ENCODE data around the gene DUSP14. TPM values are rescaled to one million over a fixed set of nuclear protein-coding genes. Genes with fewer than 3 reads are reported as not detected.

DUSP14 gene
- total and polyA plus RNA-seq, 2 experiments from 2014 or later: 36.7 to 38.7 TPM

DNA sequence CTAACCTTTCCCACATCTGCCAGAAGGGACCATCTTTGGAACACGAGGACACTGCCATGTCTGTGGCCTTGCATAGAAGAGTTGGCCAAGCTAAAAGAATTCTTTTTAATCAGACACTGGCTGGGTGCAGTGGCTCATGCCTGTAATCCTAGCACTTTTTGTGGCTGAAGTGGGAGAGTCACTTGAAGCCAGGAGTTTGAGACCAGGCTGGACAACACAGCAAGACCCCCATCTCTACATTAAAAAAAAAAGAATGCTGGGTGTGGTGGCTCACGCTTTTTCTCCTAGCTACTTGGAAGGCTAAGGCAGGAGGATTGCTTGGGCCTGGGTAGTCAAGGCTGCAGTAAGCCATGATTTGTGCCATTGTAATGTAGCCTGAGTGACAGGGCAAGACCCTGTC lies 9.3 kb upstream of the DUSP14 start:
- H3K27me3 ChIP-seq (ENCODE audit: insufficient read depth): no peaks in the 10 kb centered on the region
- no peak for DNase-seq (ENCODE audit: low spot score)
- Mint-ChIP-seq H3K4me3 (no peak overlapping the region), H3K36me3 (ENCODE audit: low read depth) (peaks cover 30% of the 10 kb centered on the region), H3K4me1 (peaks cover 31% of the 10 kb centered on the region), H3K9me3 (no peaks in the 10 kb centered on the region), H3K27ac (no peak overlapping the region), H3K27me3 (ENCODE audit: insufficient read depth, low read depth, poor library complexity) (peaks cover 3% of the 10 kb centered on the region)
- peaks cover 19% of the 10 kb centered on the region for H3K4me1 ChIP-seq (ENCODE audit: insufficient read depth)
- no peaks in the 10 kb centered on the region; the same call in 1 of the 2 replicates for H4K20me1 ChIP-seq (replicated peaks; ENCODE audit: insufficient read depth)
- no peak overlapping the region for H3K4me2 ChIP-seq
- ATAC-seq: no peak
- no peak overlapping the region for H3K4me3 ChIP-seq
- peaks cover 21% of the 10 kb centered on the region for H3K36me3 ChIP-seq (ENCODE audit: insufficient read depth)
- TF ChIP-seq EZH2 (IDR thresholded peaks at IDR 0.05; ENCODE audit: low read depth, unreplicated experiment) (no peak), JUNB (IDR thresholded peaks at IDR 0.05; ENCODE audit: unreplicated experiment) (no peak), EZH2phosphoT487 (IDR thresholded peaks at IDR 0.05; ENCODE audit: unreplicated experiment) (no peak), ZNF331 (CRISPR knock-in tag; IDR thresholded peaks at IDR 0.05; ENCODE audit: low read depth) (no peak), STAT1 (IDR thresholded peaks at IDR 0.05; ENCODE audit: unreplicated experiment) (no peak), ZNF114 (CRISPR knock-in tag; IDR thresholded peaks at IDR 0.05) (no peak)
- no peaks in the 10 kb centered on the region for H3K79me2 ChIP-seq (replicated peaks; ENCODE audit: insufficient read depth)
- H3F3A ChIP-seq (replicated peaks; ENCODE audit: low read depth): no peaks in the 10 kb centered on the region
- H3K27ac ChIP-seq (ENCODE audit: low read depth): no peak overlapping the region
- no peaks in the 10 kb centered on the region for H3K9me2 ChIP-seq (ENCODE audit: insufficient read depth)
- no peak overlapping the region for H2AFZ ChIP-seq

DNA sequence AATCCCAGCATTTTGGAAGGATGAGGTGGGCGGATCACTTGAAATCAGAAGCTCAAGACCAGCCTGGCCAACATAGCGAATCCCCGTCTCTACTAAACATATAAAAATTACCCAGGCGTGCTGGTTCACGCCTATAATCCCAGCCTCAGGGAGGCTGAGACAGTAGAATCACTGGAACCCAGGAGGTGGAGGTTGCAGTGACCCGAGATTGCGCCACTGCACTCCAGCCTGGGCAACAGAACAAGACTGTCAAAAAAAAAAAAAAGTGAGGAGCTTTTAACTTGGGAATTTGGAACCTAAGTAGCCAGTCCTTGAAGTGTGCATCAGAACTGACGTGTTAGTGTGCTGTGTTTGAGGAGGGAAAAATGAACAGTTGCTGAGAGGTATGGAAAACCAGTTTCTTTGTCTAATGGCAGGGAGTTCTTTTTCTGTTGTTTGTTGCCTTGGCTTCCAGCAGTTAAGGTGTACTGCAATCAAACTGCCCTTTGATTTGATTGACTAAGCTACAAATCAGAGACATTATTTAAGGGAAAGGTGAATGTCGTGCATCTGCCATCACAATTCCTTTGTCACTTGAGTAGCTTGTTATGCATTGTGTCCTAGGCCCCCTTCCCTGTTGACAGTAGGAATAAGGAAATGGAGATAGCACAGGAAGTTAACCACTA lies 8.6 kb upstream of the DUSP14 start:
- no peaks in the 10 kb centered on the region for H3K27me3 ChIP-seq (ENCODE audit: insufficient read depth)
- no peaks in the 10 kb centered on the region for H3K79me2 ChIP-seq (replicated peaks; ENCODE audit: insufficient read depth)
- no peak overlapping the region for H3K27ac Mint-ChIP-seq
- no peak for ATAC-seq
- H3K4me3 ChIP-seq: no peak overlapping the region
- peaks cover 24% of the 10 kb centered on the region; the same call in 2 of the 3 replicates for H3K36me3 Mint-ChIP-seq (ENCODE audit: low read depth)
- H3K4me3 Mint-ChIP-seq: no peak overlapping the region
- H3K4me2 ChIP-seq: no peak overlapping the region
- DNase-seq (ENCODE audit: low spot score): no peak
- H3K27me3 Mint-ChIP-seq (ENCODE audit: insufficient read depth, low read depth, poor library complexity): peaks cover 3% of the 10 kb centered on the region
- no peaks in the 10 kb centered on the region for H3K9me3 Mint-ChIP-seq
- H3K9me2 ChIP-seq (ENCODE audit: insufficient read depth): no peaks in the 10 kb centered on the region
- peaks cover 19% of the 10 kb centered on the region for H3K4me1 ChIP-seq (ENCODE audit: insufficient read depth)
- peaks cover 18% of the 10 kb centered on the region for H3K36me3 ChIP-seq (ENCODE audit: insufficient read depth)
- H4K20me1 ChIP-seq (replicated peaks; ENCODE audit: insufficient read depth): no peaks in the 10 kb centered on the region; the same call in 1 of the 2 replicates
- H3F3A ChIP-seq (replicated peaks; ENCODE audit: low read depth): no peaks in the 10 kb centered on the region
- H3K4me1 Mint-ChIP-seq: peaks cover 31% of the 10 kb centered on the region
- H2AFZ ChIP-seq: no peak overlapping the region
- no peak overlapping the region for H3K27ac ChIP-seq (ENCODE audit: low read depth)
- TF ChIP-seq POLR2AphosphoS5 (IDR thresholded peaks at IDR 0.05; ENCODE audit: low read depth): no peak
- TF ChIP-seq JUNB (IDR thresholded peaks at IDR 0.05; ENCODE audit: unreplicated experiment): no peak
- TF ChIP-seq, protein P1, sequence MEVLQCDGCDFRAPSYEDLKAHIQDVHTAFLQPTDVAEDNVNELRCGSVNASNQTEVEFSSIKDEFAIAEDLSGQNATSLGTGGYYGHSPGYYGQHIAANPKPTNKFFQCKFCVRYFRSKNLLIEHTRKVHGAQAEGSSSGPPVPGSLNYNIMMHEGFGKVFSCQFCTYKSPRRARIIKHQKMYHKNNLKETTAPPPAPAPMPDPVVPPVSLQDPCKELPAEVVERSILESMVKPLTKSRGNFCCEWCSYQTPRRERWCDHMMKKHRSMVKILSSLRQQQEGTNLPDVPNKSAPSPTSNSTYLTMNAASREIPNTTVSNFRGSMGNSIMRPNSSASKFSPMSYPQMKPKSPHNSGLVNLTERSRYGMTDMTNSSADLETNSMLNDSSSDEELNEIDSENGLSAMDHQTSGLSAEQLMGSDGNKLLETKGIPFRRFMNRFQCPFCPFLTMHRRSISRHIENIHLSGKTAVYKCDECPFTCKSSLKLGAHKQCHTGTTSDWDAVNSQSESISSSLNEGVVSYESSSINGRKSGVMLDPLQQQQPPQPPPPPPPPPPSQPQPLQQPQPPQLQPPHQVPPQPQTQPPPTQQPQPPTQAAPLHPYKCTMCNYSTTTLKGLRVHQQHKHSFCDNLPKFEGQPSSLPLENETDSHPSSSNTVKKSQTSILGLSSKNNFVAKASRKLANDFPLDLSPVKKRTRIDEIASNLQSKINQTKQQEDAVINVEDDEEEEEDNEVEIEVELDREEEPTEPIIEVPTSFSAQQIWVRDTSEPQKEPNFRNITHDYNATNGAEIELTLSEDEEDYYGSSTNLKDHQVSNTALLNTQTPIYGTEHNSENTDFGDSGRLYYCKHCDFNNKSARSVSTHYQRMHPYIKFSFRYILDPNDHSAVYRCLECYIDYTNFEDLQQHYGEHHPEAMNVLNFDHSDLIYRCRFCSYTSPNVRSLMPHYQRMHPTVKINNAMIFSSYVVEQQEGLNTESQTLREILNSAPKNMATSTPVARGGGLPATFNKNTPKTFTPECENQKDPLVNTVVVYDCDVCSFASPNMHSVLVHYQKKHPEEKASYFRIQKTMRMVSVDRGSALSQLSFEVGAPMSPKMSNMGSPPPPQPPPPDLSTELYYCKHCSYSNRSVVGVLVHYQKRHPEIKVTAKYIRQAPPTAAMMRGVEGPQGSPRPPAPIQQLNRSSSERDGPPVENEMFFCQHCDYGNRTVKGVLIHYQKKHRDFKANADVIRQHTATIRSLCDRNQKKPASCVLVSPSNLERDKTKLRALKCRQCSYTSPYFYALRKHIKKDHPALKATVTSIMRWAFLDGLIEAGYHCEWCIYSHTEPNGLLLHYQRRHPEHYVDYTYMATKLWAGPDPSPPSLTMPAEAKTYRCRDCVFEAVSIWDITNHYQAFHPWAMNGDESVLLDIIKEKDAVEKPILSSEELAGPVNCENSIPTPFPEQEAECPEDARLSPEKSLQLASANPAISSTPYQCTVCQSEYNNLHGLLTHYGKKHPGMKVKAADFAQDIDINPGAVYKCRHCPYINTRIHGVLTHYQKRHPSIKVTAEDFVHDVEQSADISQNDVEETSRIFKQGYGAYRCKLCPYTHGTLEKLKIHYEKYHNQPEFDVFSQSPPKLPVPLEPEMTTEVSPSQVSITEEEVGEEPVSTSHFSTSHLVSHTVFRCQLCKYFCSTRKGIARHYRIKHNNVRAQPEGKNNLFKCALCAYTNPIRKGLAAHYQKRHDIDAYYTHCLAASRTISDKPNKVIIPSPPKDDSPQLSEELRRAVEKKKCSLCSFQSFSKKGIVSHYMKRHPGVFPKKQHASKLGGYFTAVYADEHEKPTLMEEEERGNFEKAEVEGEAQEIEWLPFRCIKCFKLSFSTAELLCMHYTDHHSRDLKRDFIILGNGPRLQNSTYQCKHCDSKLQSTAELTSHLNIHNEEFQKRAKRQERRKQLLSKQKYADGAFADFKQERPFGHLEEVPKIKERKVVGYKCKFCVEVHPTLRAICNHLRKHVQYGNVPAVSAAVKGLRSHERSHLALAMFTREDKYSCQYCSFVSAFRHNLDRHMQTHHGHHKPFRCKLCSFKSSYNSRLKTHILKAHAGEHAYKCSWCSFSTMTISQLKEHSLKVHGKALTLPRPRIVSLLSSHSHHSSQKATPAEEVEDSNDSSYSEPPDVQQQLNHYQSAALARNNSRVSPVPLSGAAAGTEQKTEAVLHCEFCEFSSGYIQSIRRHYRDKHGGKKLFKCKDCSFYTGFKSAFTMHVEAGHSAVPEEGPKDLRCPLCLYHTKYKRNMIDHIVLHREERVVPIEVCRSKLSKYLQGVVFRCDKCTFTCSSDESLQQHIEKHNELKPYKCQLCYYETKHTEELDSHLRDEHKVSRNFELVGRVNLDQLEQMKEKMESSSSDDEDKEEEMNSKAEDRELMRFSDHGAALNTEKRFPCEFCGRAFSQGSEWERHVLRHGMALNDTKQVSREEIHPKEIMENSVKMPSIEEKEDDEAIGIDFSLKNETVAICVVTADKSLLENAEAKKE (CRISPR knock-in tag; IDR thresholded peaks at IDR 0.05): no peak
- no peak for TF ChIP-seq ZNF331 (CRISPR knock-in tag; IDR thresholded peaks at IDR 0.05; ENCODE audit: low read depth)
- TF ChIP-seq ZNF114 (CRISPR knock-in tag; IDR thresholded peaks at IDR 0.05): no peak
- TF ChIP-seq STAT1 (IDR thresholded peaks at IDR 0.05; ENCODE audit: unreplicated experiment): no peak
- no peak for TF ChIP-seq EZH2phosphoT487 (IDR thresholded peaks at IDR 0.05; ENCODE audit: unreplicated experiment)
- TF ChIP-seq EZH2 (IDR thresholded peaks at IDR 0.05; ENCODE audit: low read depth, unreplicated experiment): no peak
- TF ChIP-seq, protein P2, sequence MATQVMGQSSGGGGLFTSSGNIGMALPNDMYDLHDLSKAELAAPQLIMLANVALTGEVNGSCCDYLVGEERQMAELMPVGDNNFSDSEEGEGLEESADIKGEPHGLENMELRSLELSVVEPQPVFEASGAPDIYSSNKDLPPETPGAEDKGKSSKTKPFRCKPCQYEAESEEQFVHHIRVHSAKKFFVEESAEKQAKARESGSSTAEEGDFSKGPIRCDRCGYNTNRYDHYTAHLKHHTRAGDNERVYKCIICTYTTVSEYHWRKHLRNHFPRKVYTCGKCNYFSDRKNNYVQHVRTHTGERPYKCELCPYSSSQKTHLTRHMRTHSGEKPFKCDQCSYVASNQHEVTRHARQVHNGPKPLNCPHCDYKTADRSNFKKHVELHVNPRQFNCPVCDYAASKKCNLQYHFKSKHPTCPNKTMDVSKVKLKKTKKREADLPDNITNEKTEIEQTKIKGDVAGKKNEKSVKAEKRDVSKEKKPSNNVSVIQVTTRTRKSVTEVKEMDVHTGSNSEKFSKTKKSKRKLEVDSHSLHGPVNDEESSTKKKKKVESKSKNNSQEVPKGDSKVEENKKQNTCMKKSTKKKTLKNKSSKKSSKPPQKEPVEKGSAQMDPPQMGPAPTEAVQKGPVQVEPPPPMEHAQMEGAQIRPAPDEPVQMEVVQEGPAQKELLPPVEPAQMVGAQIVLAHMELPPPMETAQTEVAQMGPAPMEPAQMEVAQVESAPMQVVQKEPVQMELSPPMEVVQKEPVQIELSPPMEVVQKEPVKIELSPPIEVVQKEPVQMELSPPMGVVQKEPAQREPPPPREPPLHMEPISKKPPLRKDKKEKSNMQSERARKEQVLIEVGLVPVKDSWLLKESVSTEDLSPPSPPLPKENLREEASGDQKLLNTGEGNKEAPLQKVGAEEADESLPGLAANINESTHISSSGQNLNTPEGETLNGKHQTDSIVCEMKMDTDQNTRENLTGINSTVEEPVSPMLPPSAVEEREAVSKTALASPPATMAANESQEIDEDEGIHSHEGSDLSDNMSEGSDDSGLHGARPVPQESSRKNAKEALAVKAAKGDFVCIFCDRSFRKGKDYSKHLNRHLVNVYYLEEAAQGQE (IDR thresholded peaks at IDR 0.05; ENCODE audit: unreplicated experiment): no peak
- TF ChIP-seq, protein P3, sequence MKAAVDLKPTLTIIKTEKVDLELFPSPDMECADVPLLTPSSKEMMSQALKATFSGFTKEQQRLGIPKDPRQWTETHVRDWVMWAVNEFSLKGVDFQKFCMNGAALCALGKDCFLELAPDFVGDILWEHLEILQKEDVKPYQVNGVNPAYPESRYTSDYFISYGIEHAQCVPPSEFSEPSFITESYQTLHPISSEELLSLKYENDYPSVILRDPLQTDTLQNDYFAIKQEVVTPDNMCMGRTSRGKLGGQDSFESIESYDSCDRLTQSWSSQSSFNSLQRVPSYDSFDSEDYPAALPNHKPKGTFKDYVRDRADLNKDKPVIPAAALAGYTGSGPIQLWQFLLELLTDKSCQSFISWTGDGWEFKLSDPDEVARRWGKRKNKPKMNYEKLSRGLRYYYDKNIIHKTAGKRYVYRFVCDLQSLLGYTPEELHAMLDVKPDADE (IDR thresholded peaks at IDR 0.05): no peak

Data from GM23338 (cell line).